ENCODE data around the gene MAPK8IP3.

Gene MAPK8IP3

GRCh38 chr16:1726661-1727502, 20.9 kb downstream of the MAPK8IP3 start:
- in situ Hi-C loops (cut with HindIII; ENCODE audit: low sequenced_read_pairs), result no loop called here
- H3K4me3 ChIP-seq (ENCODE audit: low read depth, low read length), result no peak overlapping the region
- TF ChIP-seq CTCF (IDR thresholded peaks at IDR 0.05; ENCODE audit: low read depth, low read length, missing control alignments), result no peak
- DNase-seq (ENCODE audit: low read depth), result no peak

- no peak for DNase-seq (ENCODE audit: low read depth)
- in situ Hi-C loops (cut with HindIII; ENCODE audit: low sequenced_read_pairs), result no loop called here
- H3K4me3 ChIP-seq (ENCODE audit: low read depth, low read length), result no peak overlapping the region
- no peak for TF ChIP-seq CTCF (IDR thresholded peaks at IDR 0.05; ENCODE audit: low read depth, low read length, missing control alignments)
Measured at GRCh38 chr16:1727651-1728624, 21.9 kb downstream of the MAPK8IP3 start.

- in situ Hi-C loops (cut with HindIII; ENCODE audit: low sequenced_read_pairs), result no loop called here
- no peak for DNase-seq (ENCODE audit: low read depth)
Measured at GRCh38 chr16:1729026-1729425, 23.0 kb downstream of the MAPK8IP3 start.

GRCh38 chr16:1729445-1729844, 23.4 kb downstream of the MAPK8IP3 start:
- no peak for DNase-seq (ENCODE audit: low read depth)
- H3K4me3 ChIP-seq (ENCODE audit: low read depth, low read length), result no peak overlapping the region
- in situ Hi-C loops (cut with HindIII; ENCODE audit: low sequenced_read_pairs), result no loop called here
- TF ChIP-seq CTCF (IDR thresholded peaks at IDR 0.05; ENCODE audit: low read depth, low read length, missing control alignments), result no peak

More at GRCh38 chr16:1729026-1729425, 23.0 kb downstream of the MAPK8IP3 start:
- H3K4me3 ChIP-seq (ENCODE audit: low read depth, low read length), result no peak overlapping the region
- TF ChIP-seq CTCF (IDR thresholded peaks at IDR 0.05; ENCODE audit: low read depth, low read length, missing control alignments), result no peak

GRCh38 chr16:1731073-1731472, 25.1 kb downstream of the MAPK8IP3 start:
- no peak for TF ChIP-seq CTCF (IDR thresholded peaks at IDR 0.05; ENCODE audit: low read depth, low read length, missing control alignments)
- DNase-seq (ENCODE audit: low read depth), result no peak
- in situ Hi-C loops (cut with HindIII; ENCODE audit: low sequenced_read_pairs), result no loop called here
- H3K4me3 ChIP-seq (ENCODE audit: low read depth, low read length), result no peak overlapping the region

- TF ChIP-seq CTCF (IDR thresholded peaks at IDR 0.05; ENCODE audit: low read depth, low read length, missing control alignments), result no peak
- DNase-seq (ENCODE audit: low read depth), result no peak
- in situ Hi-C loops (cut with HindIII; ENCODE audit: low sequenced_read_pairs), result no loop called here
- H3K4me3 ChIP-seq (ENCODE audit: low read depth, low read length), result no peak overlapping the region
Measured at GRCh38 chr16:1731603-1732002, 25.6 kb downstream of the MAPK8IP3 start.
